H9 (cell line): ENCODE data around the gene TREML4. TPM values are rescaled to one million over a fixed set of nuclear protein-coding genes. Genes with fewer than 3 reads are reported as not detected.

Source experiments
- DNase-seq: peaks from one replicate; pipeline ENCODE4 v3.0.0-alpha.2; 2017
- H2AFZ ChIP-seq: one replicate; pipeline ENCODE4 v1.6.1; 2013; ENCODE audit warnings: mild to moderate bottlenecking, low read length, control low read depth, moderate library complexity
- H2AK5ac ChIP-seq: 2 replicates; pipeline ENCODE4 v1.6.1; 2013; ENCODE audit warnings: low read length, control low read depth, mixed read lengths; ENCODE audit not compliant: insufficient read length
- H2BK120ac ChIP-seq: one replicate; pipeline ENCODE4 v1.6.1; 2013; ENCODE audit warnings: low read depth, mild to moderate bottlenecking, low read length, control low read depth, inconsistent platforms; ENCODE audit not compliant: poor library complexity, severe bottlenecking
- H2BK12ac ChIP-seq: 2 replicates; pipeline ENCODE4 v1.6.1; 2013; ENCODE audit warnings: low read length, control low read depth, mixed read lengths, low read depth; ENCODE audit not compliant: insufficient read length
- H2BK15ac ChIP-seq: 2 replicates; pipeline ENCODE4 v1.6.1; 2013; ENCODE audit warnings: low read depth, low read length, control low read depth
- H2BK20ac ChIP-seq: one replicate; pipeline ENCODE4 v1.6.1; 2013; ENCODE audit warnings: low read depth, mild to moderate bottlenecking, low read length, control low read depth, inconsistent platforms; ENCODE audit not compliant: poor library complexity, severe bottlenecking
- H2BK5ac ChIP-seq: 2 replicates; pipeline ENCODE4 v1.6.1; 2013; ENCODE audit warnings: low read length, control low read depth, mixed read lengths; ENCODE audit not compliant: insufficient read length
- H3K14ac ChIP-seq: 2 replicates; pipeline ENCODE4 v1.6.1; 2013; ENCODE audit warnings: low read length, control low read depth; ENCODE audit not compliant: insufficient read depth
- H3K18ac ChIP-seq: 2 replicates; pipeline ENCODE4 v1.6.1; 2013; ENCODE audit warnings: low read depth, mild to moderate bottlenecking, mixed read lengths, low read length, control low read depth; ENCODE audit not compliant: insufficient read length
- H3K23ac ChIP-seq: 2 replicates; pipeline ENCODE4 v1.6.1; 2013; ENCODE audit warnings: low read length, control low read depth, mixed read lengths, low read depth; ENCODE audit not compliant: insufficient read length
- H3K23me2 ChIP-seq: 2 replicates; pipeline ENCODE4 v1.6.1; 2013; ENCODE audit warnings: low read depth, mild to moderate bottlenecking, mixed read lengths, low read length, control low read depth; ENCODE audit not compliant: insufficient read length, poor library complexity, severe bottlenecking
- H3K27ac ChIP-seq: 2 replicates; pipeline ENCODE4 v1.5.1; 2013; ENCODE audit warnings: low read length, control low read depth, mixed read lengths, low read depth; ENCODE audit not compliant: insufficient read length
- H3K27me3 ChIP-seq: 2 replicates; pipeline ENCODE4 v1.6.1; 2013; ENCODE audit warnings: low read length, control low read depth, inconsistent platforms; ENCODE audit not compliant: insufficient read depth
- H3K4ac ChIP-seq: 2 replicates; pipeline ENCODE4 v1.6.1; 2013; ENCODE audit warnings: low read depth, mild to moderate bottlenecking, control low read depth, inconsistent platforms, low read length, moderate library complexity
- H3K4me1 ChIP-seq: 2 replicates; pipeline ENCODE4 v1.6.1; 2013; ENCODE audit warnings: low read length, control low read depth, inconsistent platforms; ENCODE audit not compliant: insufficient read depth
- H3K4me2 ChIP-seq: 2 replicates; pipeline ENCODE4 v1.6.1; 2013; ENCODE audit warnings: low read length, control low read depth, mixed read lengths; ENCODE audit not compliant: insufficient read length, insufficient read depth
- H3K56ac ChIP-seq: 2 replicates; pipeline ENCODE4 v1.6.1; 2013; ENCODE audit warnings: low read depth, mild to moderate bottlenecking, mixed read lengths, low read length, control low read depth; ENCODE audit not compliant: insufficient read length
- H3K79me1 ChIP-seq: 2 replicates; pipeline ENCODE4 v1.6.1; 2013; ENCODE audit warnings: low read depth, mild to moderate bottlenecking, moderate library complexity, low read length, control low read depth, inconsistent platforms; ENCODE audit not compliant: insufficient read depth, poor library complexity, severe bottlenecking
- H3K79me2 ChIP-seq: 2 replicates; pipeline ENCODE4 v1.6.1; 2013; ENCODE audit warnings: low read length, control low read depth, inconsistent platforms; ENCODE audit not compliant: insufficient read depth
- H3K9ac ChIP-seq: 2 replicates; pipeline ENCODE4 v1.6.1; 2013; ENCODE audit warnings: low read length, control low read depth, mixed read lengths; ENCODE audit not compliant: insufficient read length; ENCODE audit errors: extremely low read depth
- H3K9me3 ChIP-seq: one replicate; pipeline ENCODE4 v1.6.1; 2013; ENCODE audit warnings: low read depth, low read length, inconsistent platforms; ENCODE audit not compliant: control insufficient read depth
- H3T11ph ChIP-seq: one replicate; pipeline ENCODE4 v1.6.1; 2013; ENCODE audit warnings: mild to moderate bottlenecking, low read length, control low read depth, inconsistent platforms
- H4K20me1 ChIP-seq: one replicate; pipeline ENCODE4 v1.6.1; 2013; ENCODE audit not compliant: control insufficient read depth, insufficient read length, insufficient read depth
- H4K5ac ChIP-seq: 2 replicates; pipeline ENCODE4 v1.6.1; 2013; ENCODE audit warnings: low read depth, mild to moderate bottlenecking, mixed read lengths, low read length, control low read depth; ENCODE audit not compliant: insufficient read length
- H4K8ac ChIP-seq: replicated peaks from 2 replicates; pipeline ENCODE4 v1.6.1; 2013; ENCODE audit warnings: low read length, control low read depth, mixed read lengths, low read depth; ENCODE audit not compliant: insufficient read length
- H4K91ac ChIP-seq: 2 replicates; pipeline ENCODE4 v1.6.1; 2013; ENCODE audit warnings: low read depth, mild to moderate bottlenecking, moderate library complexity, mixed read lengths, low read length, control low read depth; ENCODE audit not compliant: insufficient read length
- H3K27ac Mint-ChIP-seq, 3 experiments: 2 replicates in 2 of 3; 3 replicates in 1 of 3; pipeline ENCODE4 v1.8.0; 2020 to 2021; ENCODE audit warnings: mixed read lengths in 3 of 3, mild to moderate bottlenecking in 1 of 3, moderate library complexity in 1 of 3
- H3K27me3 Mint-ChIP-seq: 2 replicates; pipeline ENCODE4 v1.8.0; 2021; ENCODE audit warnings: low read depth, mild to moderate bottlenecking, moderate library complexity, mixed read lengths
- H3K36me3 Mint-ChIP-seq, 3 experiments: 2 replicates in 2 of 3; 3 replicates in 1 of 3; pipeline ENCODE4 v1.8.0; 2020 to 2021; ENCODE audit warnings: low read depth in 3 of 3, mixed read lengths in 3 of 3; ENCODE audit not compliant: insufficient read depth in 1 of 3
- H3K4me1 Mint-ChIP-seq, 2 experiments: 2 replicates each; pipeline ENCODE4 v1.8.0; 2020; ENCODE audit warnings: mixed read lengths in 2 of 2
- H3K4me3 Mint-ChIP-seq, 2 experiments: 2 replicates in 1 of 2; 3 replicates in 1 of 2; pipeline ENCODE4 v1.8.0; 2020 to 2021; ENCODE audit warnings: mild to moderate bottlenecking in 2 of 2, mixed read lengths in 2 of 2, moderate library complexity in 1 of 2
- H3K9me3 Mint-ChIP-seq, 2 experiments: 2 replicates in 1 of 2; 3 replicates in 1 of 2; pipeline ENCODE4 v1.8.0; 2020; ENCODE audit warnings: mild to moderate bottlenecking in 2 of 2, mixed read lengths in 2 of 2, moderate library complexity in 1 of 2
- WGBS: extraction: QIAGEN DNeasy Blood & Tissue Kit; methylation state at CpG from one replicate; pipeline ENCODE4 v1.1.7; 2013; ENCODE audit warnings: missing lambda C conversion rate, low lambda C conversion rate, mixed read lengths; ENCODE audit not compliant: insufficient read length; ENCODE audit errors: extremely low coverage; 5-methylcytosine and 5-hydroxymethylcytosine counted together
- total RNA-seq: library from RNA; stranded (reverse); gene quantifications from 2 replicates; pipeline ENCODE4 v1.2.1, GENCODE V29; 2021
- TF ChIP-seq, protein P1 (sequence below): fragments of 200-600 bp; sonication (generic); conservative IDR thresholded peaks from 3 replicates; pipeline ENCODE4 v1.8.0; 2021; ENCODE audit warnings: antibody characterized with exemption, mild to moderate bottlenecking

The TREML4 gene
- total RNA-seq, 1 experiment from 2014 or later = not detected

DNA sequence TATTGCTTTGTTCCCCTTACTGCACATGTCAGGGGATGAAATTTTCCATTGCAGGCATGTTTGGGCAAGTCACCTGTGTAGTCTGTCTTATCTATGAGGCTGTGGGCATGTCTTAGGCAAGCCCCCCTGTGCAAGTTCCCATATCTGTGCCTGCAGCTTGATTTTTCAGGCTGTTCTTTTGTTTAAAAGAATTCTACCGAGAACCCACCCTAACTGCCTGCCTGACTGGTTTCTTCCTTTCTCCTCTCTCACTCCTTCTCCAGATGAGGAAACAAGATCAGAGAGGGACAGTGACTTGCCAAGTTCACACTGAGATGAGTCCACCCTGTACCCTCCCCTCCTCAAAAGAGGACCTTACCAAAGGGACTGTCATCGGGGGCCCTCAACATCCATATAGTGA lies 38.2 kb upstream of the TREML4 start:
- no peak overlapping the region for H2BK15ac ChIP-seq
- Mint-ChIP-seq H3K27ac (no peak overlapping the region), H3K36me3 (peaks cover 6 to 15% (median 11%) of the 10 kb centered on the region in 3 experiments), H3K4me1 (no peaks in the 10 kb centered on the region), H3K4me3 (no peak overlapping the region; a peak in 1 of 5 replicates), H3K9me3 (peaks cover 14 to 15% of the 10 kb centered on the region in 2 experiments), H3K27me3 (peaks cover 11% of the 10 kb centered on the region)
- no peak overlapping the region for H2AK5ac ChIP-seq
- H4K5ac ChIP-seq = no peak overlapping the region
- no peaks in the 10 kb centered on the region for H3K4me1 ChIP-seq
- H3K18ac ChIP-seq = no peak overlapping the region
- H2BK5ac ChIP-seq = no peak overlapping the region
- H3K27me3 ChIP-seq = no peaks in the 10 kb centered on the region
- no peak overlapping the region for H3K4me2 ChIP-seq
- no peak overlapping the region for H3K14ac ChIP-seq
- TF ChIP-seq, protein P1, sequence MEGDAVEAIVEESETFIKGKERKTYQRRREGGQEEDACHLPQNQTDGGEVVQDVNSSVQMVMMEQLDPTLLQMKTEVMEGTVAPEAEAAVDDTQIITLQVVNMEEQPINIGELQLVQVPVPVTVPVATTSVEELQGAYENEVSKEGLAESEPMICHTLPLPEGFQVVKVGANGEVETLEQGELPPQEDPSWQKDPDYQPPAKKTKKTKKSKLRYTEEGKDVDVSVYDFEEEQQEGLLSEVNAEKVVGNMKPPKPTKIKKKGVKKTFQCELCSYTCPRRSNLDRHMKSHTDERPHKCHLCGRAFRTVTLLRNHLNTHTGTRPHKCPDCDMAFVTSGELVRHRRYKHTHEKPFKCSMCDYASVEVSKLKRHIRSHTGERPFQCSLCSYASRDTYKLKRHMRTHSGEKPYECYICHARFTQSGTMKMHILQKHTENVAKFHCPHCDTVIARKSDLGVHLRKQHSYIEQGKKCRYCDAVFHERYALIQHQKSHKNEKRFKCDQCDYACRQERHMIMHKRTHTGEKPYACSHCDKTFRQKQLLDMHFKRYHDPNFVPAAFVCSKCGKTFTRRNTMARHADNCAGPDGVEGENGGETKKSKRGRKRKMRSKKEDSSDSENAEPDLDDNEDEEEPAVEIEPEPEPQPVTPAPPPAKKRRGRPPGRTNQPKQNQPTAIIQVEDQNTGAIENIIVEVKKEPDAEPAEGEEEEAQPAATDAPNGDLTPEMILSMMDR = no peak
- H3K56ac ChIP-seq = no peak overlapping the region
- H3K79me2 ChIP-seq = no peaks in the 10 kb centered on the region
- no peak overlapping the region for H3K4ac ChIP-seq
- H3K27ac ChIP-seq = no peak overlapping the region
- H3T11ph ChIP-seq = no peak overlapping the region
- no peak overlapping the region for H2AFZ ChIP-seq
- no peaks in the 10 kb centered on the region for H3K79me1 ChIP-seq
- no peak overlapping the region for H2BK20ac ChIP-seq
- H4K8ac ChIP-seq = no peak overlapping the region
- H3K23me2 ChIP-seq = no peaks in the 10 kb centered on the region
- H2BK120ac ChIP-seq = no peak overlapping the region
- H2BK12ac ChIP-seq = no peak overlapping the region
- WGBS = no CpG with 5 or more reads among the region's 2 CpGs
- no peak for DNase-seq
- no peaks in the 10 kb centered on the region for H4K20me1 ChIP-seq
- peaks cover 10% of the 10 kb centered on the region for H3K9me3 ChIP-seq
- H3K9ac ChIP-seq = no peak overlapping the region
- H3K23ac ChIP-seq = no peak overlapping the region
- no peak overlapping the region for H4K91ac ChIP-seq
